ENCODE results near the gene ZNF738.

The ZNF738 gene

GRCh38 chr19:21422244-21422643 is 63.4 kb downstream of the ZNF738 start:
- Histone ChIP-seq H2AFZ (ENCODE audit: low read depth, low read length) (no peak overlapping the region), H3K27me3 (ENCODE audit: low read depth, low read length) (no peaks in the 10 kb centered on the region), H3K4me3 (ENCODE audit: low read length) (no peak overlapping the region), H4K20me1 (ENCODE audit: insufficient read depth, low read length) (no peaks in the 10 kb centered on the region), H3K27ac (ENCODE audit: low read length) (no peak overlapping the region), H3K4me1 (ENCODE audit: low read length) (no peaks in the 10 kb centered on the region), H3K79me2 (ENCODE audit: low read length) (no peaks in the 10 kb centered on the region), H3K36me3 (replicated peaks; ENCODE audit: low read depth, low read length) (peaks cover 35% of the 10 kb centered on the region), H3K4me2 (ENCODE audit: low read length) (no peak overlapping the region), H3K9me3 (ENCODE audit: insufficient read depth, low read length) (peaks cover 50% of the 10 kb centered on the region), H3K9ac (ENCODE audit: low read length) (no peak overlapping the region)
- TF ChIP-seq, protein P1, sequence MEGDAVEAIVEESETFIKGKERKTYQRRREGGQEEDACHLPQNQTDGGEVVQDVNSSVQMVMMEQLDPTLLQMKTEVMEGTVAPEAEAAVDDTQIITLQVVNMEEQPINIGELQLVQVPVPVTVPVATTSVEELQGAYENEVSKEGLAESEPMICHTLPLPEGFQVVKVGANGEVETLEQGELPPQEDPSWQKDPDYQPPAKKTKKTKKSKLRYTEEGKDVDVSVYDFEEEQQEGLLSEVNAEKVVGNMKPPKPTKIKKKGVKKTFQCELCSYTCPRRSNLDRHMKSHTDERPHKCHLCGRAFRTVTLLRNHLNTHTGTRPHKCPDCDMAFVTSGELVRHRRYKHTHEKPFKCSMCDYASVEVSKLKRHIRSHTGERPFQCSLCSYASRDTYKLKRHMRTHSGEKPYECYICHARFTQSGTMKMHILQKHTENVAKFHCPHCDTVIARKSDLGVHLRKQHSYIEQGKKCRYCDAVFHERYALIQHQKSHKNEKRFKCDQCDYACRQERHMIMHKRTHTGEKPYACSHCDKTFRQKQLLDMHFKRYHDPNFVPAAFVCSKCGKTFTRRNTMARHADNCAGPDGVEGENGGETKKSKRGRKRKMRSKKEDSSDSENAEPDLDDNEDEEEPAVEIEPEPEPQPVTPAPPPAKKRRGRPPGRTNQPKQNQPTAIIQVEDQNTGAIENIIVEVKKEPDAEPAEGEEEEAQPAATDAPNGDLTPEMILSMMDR (IDR thresholded peaks at IDR 0.05; ENCODE audit: low read depth, low read length), result no peak
- no peak for TF ChIP-seq EZH2phosphoT487 (IDR thresholded peaks at IDR 0.05; ENCODE audit: low read depth)

DNA sequence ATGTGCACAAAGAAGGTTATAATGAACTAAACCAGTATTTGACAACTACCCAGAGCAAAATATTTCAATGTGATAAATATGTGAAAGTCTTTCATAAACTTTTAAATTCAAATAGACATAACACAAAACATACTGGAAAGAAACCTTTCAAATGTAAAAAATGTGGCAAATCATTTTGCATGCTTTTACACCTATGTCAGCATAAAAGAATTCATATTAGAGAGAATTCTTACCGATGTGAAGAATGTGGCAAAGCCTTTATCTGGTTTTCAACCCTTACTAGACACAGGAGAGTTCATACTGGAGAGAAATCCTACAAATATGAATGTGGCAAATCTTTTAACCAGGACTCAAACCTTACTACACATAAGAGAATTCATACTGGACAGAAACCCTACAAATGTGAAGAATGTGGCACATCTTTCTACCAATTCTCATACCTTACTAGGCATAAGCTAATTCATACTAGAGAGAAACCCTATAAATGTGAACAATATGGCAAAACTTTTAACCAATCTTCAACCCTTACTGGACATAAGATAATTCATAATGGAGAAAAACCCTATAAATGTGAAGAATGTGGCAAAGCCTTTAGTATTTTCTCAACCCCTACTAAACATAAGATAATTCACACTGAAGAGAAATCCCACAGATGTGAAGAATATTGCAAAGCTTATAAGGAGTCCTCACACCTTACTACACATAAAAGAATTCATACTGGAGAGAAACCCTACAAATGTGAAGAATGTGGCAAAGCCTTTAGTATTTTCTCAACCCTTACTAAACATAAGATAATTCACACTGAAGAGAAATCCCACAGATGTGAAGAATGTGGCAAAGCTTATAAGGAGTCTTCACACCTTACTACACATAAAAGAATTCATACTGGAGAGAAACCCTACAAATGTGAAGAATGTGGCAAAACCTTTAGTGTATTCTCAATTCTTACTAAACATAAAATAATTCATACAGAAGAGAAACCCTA is 64.5 kb downstream of the ZNF738 start:
- peaks cover 50% of the 10 kb centered on the region for H3K9me3 ChIP-seq (ENCODE audit: insufficient read depth, low read length)

More for the DNA sequence above, 64.5 kb downstream of the ZNF738 start:
- H3K9ac ChIP-seq (ENCODE audit: low read length), result no peak overlapping the region
- no peaks in the 10 kb centered on the region for H3K79me2 ChIP-seq (ENCODE audit: low read length)
- H3K4me1 ChIP-seq (ENCODE audit: low read length), result no peaks in the 10 kb centered on the region
- no peak overlapping the region for H3K4me2 ChIP-seq (ENCODE audit: low read length)
- no peak overlapping the region for H2AFZ ChIP-seq (ENCODE audit: low read depth, low read length)
- H3K4me3 ChIP-seq (ENCODE audit: low read length), result no peak overlapping the region
- TF ChIP-seq EZH2phosphoT487 (IDR thresholded peaks at IDR 0.05; ENCODE audit: low read depth), result no peak
- TF ChIP-seq, protein P1 (IDR thresholded peaks at IDR 0.05; ENCODE audit: low read depth, low read length), result no peak
- no peak overlapping the region for H3K27ac ChIP-seq (ENCODE audit: low read length)
- H4K20me1 ChIP-seq (ENCODE audit: insufficient read depth, low read length), result no peaks in the 10 kb centered on the region
- H3K36me3 ChIP-seq (replicated peaks; ENCODE audit: low read depth, low read length), result peaks cover 35% of the 10 kb centered on the region
- no peaks in the 10 kb centered on the region for H3K27me3 ChIP-seq (ENCODE audit: low read depth, low read length)

Measured in OCI-LY3 (cell line).